PC-9 (cell line): ENCODE results near the gene MIGA1. TPM values are rescaled to one million over a fixed set of nuclear protein-coding genes. Genes with fewer than 3 reads are reported as not detected.

Experiments
- Bru-seq: library from RNA; stranded (reverse); fragments of 400-500 nt; gene quantifications from one replicate; lab custom pipeline; 2021; lab: Mats Ljungman, UMichigan
- BruChase-seq, 2 experiments: library from RNA; stranded (reverse); fragments of 400-500 nt; gene quantifications; one replicate each; lab custom pipeline; 2021; lab: Mats Ljungman, UMichigan
- BruUV-seq: library from RNA; stranded (reverse); fragments of 400-500 nt; replicated peaks from 2 replicates; lab custom pipeline; 2021; lab: Mats Ljungman, UMichigan
- CTCF ChIA-PET: fragments of 300-600 bp; sonication (Branson Sonifier 250); formaldehyde crosslinking; loops from one replicate; lab custom pipeline; 2022; ENCODE audit warnings: antibody characterized with exemption; lab: Charles Lee
- POLR2A ChIA-PET: fragments of 300-600 bp; sonication (Branson Sonifier 250); formaldehyde crosslinking; loops from one replicate; lab custom pipeline; 2022; ENCODE audit warnings: antibody characterized with exemption; ENCODE audit not compliant: unreplicated experiment; lab: Charles Lee
- DNase-seq, 2 experiments: peaks; one replicate each; pipeline versions ENCODE4 v3.0.0 to v3.0.0-alpha.2; 2015 to 2022; ENCODE audit warnings: mixed read lengths in 1 of 2
- H2AFZ ChIP-seq: fragments of 200-600 bp; sonication (generic); 2 replicates; pipeline ENCODE4 v1.8.1; 2017; ENCODE audit warnings: antibody characterized with exemption
- H3F3A ChIP-seq: fragments of 200-600 bp; sonication (generic); 2 replicates; pipeline ENCODE4 v1.8.1; 2017; ENCODE audit warnings: antibody characterized with exemption, mild to moderate bottlenecking, low read depth; ENCODE audit not compliant: insufficient read depth
- H3K27ac ChIP-seq: fragments of 200-600 bp; sonication (generic); 2 replicates; pipeline ENCODE4 v1.6.1; 2016; ENCODE audit warnings: mixed run types
- H3K27me3 ChIP-seq: fragments of 200-600 bp; sonication (generic); 2 replicates; pipeline ENCODE4 v1.6.1; 2016; ENCODE audit warnings: low read depth, mixed run types; ENCODE audit not compliant: insufficient read depth
- H3K36me3 ChIP-seq: fragments of 200-600 bp; sonication (generic); 2 replicates; pipeline ENCODE4 v1.6.1; 2016; ENCODE audit warnings: low read depth, mixed run types
- H3K4me1 ChIP-seq: fragments of 200-600 bp; sonication (generic); replicated peaks from 2 replicates; pipeline ENCODE4 v1.6.1; 2016; ENCODE audit warnings: mixed run types; ENCODE audit not compliant: insufficient read depth
- H3K4me2 ChIP-seq: fragments of 200-600 bp; sonication (generic); 2 replicates; pipeline ENCODE4 v1.6.1; 2017; ENCODE audit warnings: mixed run types
- H3K4me3 ChIP-seq: fragments of 200-600 bp; sonication (generic); 2 replicates; pipeline ENCODE4 v1.6.1; 2016; ENCODE audit warnings: mixed run types
- H3K79me2 ChIP-seq: fragments of 200-600 bp; sonication (generic); 2 replicates; pipeline ENCODE4 v1.6.1; 2017; ENCODE audit warnings: low read depth, mixed run types
- H3K9me2 ChIP-seq: fragments of 200-600 bp; sonication (generic); 2 replicates; pipeline ENCODE4 v1.8.1; 2017; ENCODE audit warnings: mild to moderate bottlenecking; ENCODE audit not compliant: insufficient read depth
- H3K9me3 ChIP-seq: fragments of 200-600 bp; sonication (generic); 2 replicates; pipeline ENCODE4 v1.8.1; 2016; ENCODE audit warnings: low read depth; ENCODE audit not compliant: insufficient read depth
- H4K20me1 ChIP-seq: fragments of 200-600 bp; sonication (generic); 2 replicates; pipeline ENCODE4 v1.8.1; 2017; ENCODE audit not compliant: insufficient read depth
- CTCF ChIP-seq: fragments of 200-600 bp; sonication (generic); conservative IDR thresholded peaks from 2 replicates; pipeline ENCODE4 v1.6.1; 2017; ENCODE audit warnings: mixed run types, antibody characterized with exemption, mild to moderate bottlenecking, moderate library complexity
- EZH2 ChIP-seq: fragments of 200-600 bp; sonication (generic); IDR thresholded peaks from 2 replicates; pipeline ENCODE4 v1.8.0; 2017; ENCODE audit warnings: antibody characterized with exemption, low read depth
- intact Hi-C: fragments of 100-400 bp; cut with micrococcal nuclease; formaldehyde crosslinking; loops from one replicate; pipeline ENCODE4 v1.10.0; 2022; ENCODE audit not compliant: unreplicated experiment
- long read RNA-seq: library from polyadenylated mRNA; stranded (forward); transcript quantifications from one replicate; pipeline ENCODE4 v2.0.0, GENCODE V29; 2022
- total RNA-seq: library from RNA; stranded (reverse); gene quantifications from 2 replicates; pipeline ENCODE4 v1.2.3, GENCODE V29; 2021

Gene MIGA1
- 11.5 TPM in 2 replicates for total RNA-seq
- Bru-seq, nascent RNA, result percentile 64 among the genes with signal in this experiment
- percentile 67 among the genes with signal in this experiment for BruChase-seq, experiment 1, labeled RNA remaining after a 2-hour chase
- percentile 61 among the genes with signal in this experiment for BruChase-seq, experiment 2, labeled RNA remaining after a 6-hour chase
- long read RNA-seq, partial matches to known transcripts, result 1 of 3 reads
- long read RNA-seq, other reads (novel, unspliced or antisense), result 2 of 3 reads

GRCh38 chr1:77779529-77780281, at the start of gene MIGA1:
TSS of gene MIGA1 (plus strand) at chr1:77779649. CDS start at chr1:77783253, 3,604 bp downstream.
- POLR2A ChIA-PET, result interaction anchor here (0.5 to 0.7 kb wide), 7 partner anchors 22 to 791 kb away, joined by 4 to 12 read pairs (median 6); partner anchors contain the start of genes FUBP1 and ZZZ3
- peak within 1 kb of the TSS; percentile 27 for H3K27ac ChIP-seq
- peak within 1 kb of the TSS; percentile 96 for H2AFZ ChIP-seq
- no peaks in the 10 kb centered on the region for H3K9me3 ChIP-seq
- no peak for TF ChIP-seq EZH2
- no peak for TF ChIP-seq CTCF
- peaks cover 19% of the 10 kb centered on the region for H3K4me1 ChIP-seq
- H3K27me3 ChIP-seq, result no peaks in the 10 kb centered on the region
- no peaks in the 10 kb centered on the region for H3K9me2 ChIP-seq
- H3K79me2 ChIP-seq, result peaks cover 29% of the 10 kb centered on the region
- peak within 1 kb of the TSS; percentile 82 for H3K4me2 ChIP-seq
- H3F3A ChIP-seq, result peaks cover 9% of the 10 kb centered on the region
- H3K36me3 ChIP-seq, result peaks cover 13% of the 10 kb centered on the region
- intact Hi-C loops, result loop anchor here (1.0 kb wide), 1 partner anchor 20 kb away; the partner anchor contains the start of gene USP33
- peak within 1 kb of the TSS; percentile 88 for H3K4me3 ChIP-seq
- BruUV-seq, result no TSS peak
- peak; percentile 85 to 92 for DNase-seq
- no peaks in the 10 kb centered on the region for H4K20me1 ChIP-seq
- CTCF ChIA-PET, result interaction anchor here (0.6 kb wide), 2 partner anchors 314 to 1628 kb away, joined by 4 to 6 read pairs; no protein-coding TSS in a partner anchor

DNA sequence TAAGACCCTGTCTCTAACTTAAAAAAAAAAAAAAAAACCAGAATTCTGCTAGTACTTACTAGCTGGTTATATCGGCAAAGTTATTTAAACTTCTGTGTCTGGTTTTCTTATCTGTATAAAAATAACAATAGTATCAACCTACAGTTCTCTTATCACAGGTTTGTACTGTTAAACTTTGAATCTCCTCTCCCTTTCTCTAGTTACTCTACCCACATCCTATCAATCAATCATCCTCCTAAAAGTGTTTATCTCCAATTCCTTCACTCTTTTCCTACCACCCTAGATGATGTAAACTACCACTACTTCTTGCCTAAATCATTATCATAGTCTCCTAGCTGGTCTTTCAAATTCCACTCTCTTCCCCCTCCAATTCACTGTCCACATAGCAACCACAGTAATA, 47.4 kb upstream of the MIGA1 start:
- Histone ChIP-seq H3K9me2 (no peaks in the 10 kb centered on the region), H3K79me2 (no peaks in the 10 kb centered on the region), H3K27me3 (no peaks in the 10 kb centered on the region), H3F3A (peaks cover 12% of the 10 kb centered on the region), H3K27ac (no peak overlapping the region), H3K9me3 (no peaks in the 10 kb centered on the region), H2AFZ (no peak overlapping the region), H3K36me3 (peaks cover 30% of the 10 kb centered on the region), H3K4me2 (no peak overlapping the region), H3K4me3 (no peak overlapping the region), H3K4me1 (no peaks in the 10 kb centered on the region), H4K20me1 (peaks cover 4% of the 10 kb centered on the region)
- intact Hi-C loops, result no loop called here
- POLR2A ChIA-PET, result no interaction called here
- no peak for DNase-seq
- CTCF ChIA-PET, result no interaction called here
- TF ChIP-seq CTCF, result no peak
- no peak for TF ChIP-seq EZH2
- no TSS peak for BruUV-seq

DNA sequence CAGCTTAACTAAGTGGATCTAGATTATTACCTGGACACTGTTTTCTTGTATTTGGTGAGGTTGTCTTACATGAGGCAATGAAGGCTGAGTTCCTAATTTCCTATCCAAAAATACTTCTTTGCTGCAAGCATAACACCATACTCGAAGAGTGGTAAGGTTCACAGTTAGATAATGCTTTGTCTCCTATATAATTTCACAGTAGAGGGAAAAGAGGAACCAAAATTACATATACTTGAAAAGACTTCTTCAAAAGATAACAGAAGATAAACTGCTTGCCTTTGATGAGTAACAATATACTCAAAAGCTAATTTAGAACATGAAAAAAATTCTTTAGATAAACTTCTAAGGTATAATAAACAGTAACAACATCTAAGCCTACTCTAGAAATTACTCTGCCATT, 40.2 kb upstream of the MIGA1 start:
- H3K4me3 ChIP-seq, result no peak overlapping the region
- no peak for DNase-seq
- H3K4me2 ChIP-seq, result no peak overlapping the region
- peaks cover 25% of the 10 kb centered on the region for H3K79me2 ChIP-seq
- BruUV-seq, result no TSS peak
- no peaks in the 10 kb centered on the region for H3K9me2 ChIP-seq
- no peak overlapping the region for H3K27ac ChIP-seq
- H2AFZ ChIP-seq, result no peak overlapping the region
- no peaks in the 10 kb centered on the region for H3K27me3 ChIP-seq
- H4K20me1 ChIP-seq, result peaks cover 13% of the 10 kb centered on the region
- intact Hi-C loops, result no loop called here
- H3K36me3 ChIP-seq, result peaks cover 27% of the 10 kb centered on the region; the same call in 1 of the 2 replicates
- H3F3A ChIP-seq, result peaks cover under 1% of the 10 kb centered on the region; the same call in 1 of the 2 replicates
- CTCF ChIA-PET, result interaction anchor here (0.5 kb wide), 1 partner anchor 31 kb away, joined by 3 read pairs; no protein-coding TSS in a partner anchor
- POLR2A ChIA-PET, result no interaction called here
- TF ChIP-seq CTCF, result no peak
- no peak for TF ChIP-seq EZH2
- no peaks in the 10 kb centered on the region for H3K4me1 ChIP-seq
- no peaks in the 10 kb centered on the region for H3K9me3 ChIP-seq
